HG02938 (cell line): Measurements from ENCODE around the gene MUC20.
"Not testable (repeated sequence)": the region's sequence is repeated elsewhere in the genome, so short reads cannot be mapped to it uniquely, and the experiment has no call there.

ENCODE experiments used
- ATAC-seq: cut with Tn5 transposase; IDR thresholded peaks from one replicate; pipeline ENCODE4 v1.9.1; 2021; ENCODE audit warnings: mild to moderate bottlenecking, moderate library complexity; ENCODE audit not compliant: unreplicated experiment

Gene MUC20

DNA sequence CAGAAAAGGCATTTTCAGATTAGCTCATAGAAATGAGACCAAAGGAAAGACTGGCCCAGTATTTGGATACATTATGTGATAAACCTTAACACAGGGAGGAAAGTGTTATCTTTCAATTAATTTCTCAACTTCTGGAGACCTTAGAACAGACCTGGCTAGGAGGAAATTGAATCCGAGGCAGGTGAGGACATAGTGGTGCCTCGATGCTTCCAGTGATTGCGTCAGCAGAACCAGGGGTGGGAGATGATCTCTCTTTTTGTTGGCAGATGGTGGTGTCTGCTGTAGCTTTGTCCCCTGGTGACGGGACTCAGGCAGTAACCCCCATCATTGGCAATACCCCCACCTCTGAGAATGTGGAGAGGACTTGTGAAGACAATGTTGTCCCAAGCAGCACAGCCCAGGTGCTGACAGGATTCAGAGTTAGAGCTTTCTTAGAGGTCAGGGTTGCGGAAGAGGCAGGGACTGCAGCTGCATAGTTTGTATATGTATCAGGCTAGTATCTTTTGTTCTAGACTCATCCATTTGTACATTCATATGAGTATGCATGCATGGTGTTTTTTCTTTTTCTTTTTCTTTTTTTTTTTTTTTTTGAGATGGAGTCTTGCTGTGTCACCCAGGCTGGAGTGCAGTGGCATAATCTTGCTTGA is 27.9 kb upstream of the MUC20 start:
- no peak for ATAC-seq

DNA sequence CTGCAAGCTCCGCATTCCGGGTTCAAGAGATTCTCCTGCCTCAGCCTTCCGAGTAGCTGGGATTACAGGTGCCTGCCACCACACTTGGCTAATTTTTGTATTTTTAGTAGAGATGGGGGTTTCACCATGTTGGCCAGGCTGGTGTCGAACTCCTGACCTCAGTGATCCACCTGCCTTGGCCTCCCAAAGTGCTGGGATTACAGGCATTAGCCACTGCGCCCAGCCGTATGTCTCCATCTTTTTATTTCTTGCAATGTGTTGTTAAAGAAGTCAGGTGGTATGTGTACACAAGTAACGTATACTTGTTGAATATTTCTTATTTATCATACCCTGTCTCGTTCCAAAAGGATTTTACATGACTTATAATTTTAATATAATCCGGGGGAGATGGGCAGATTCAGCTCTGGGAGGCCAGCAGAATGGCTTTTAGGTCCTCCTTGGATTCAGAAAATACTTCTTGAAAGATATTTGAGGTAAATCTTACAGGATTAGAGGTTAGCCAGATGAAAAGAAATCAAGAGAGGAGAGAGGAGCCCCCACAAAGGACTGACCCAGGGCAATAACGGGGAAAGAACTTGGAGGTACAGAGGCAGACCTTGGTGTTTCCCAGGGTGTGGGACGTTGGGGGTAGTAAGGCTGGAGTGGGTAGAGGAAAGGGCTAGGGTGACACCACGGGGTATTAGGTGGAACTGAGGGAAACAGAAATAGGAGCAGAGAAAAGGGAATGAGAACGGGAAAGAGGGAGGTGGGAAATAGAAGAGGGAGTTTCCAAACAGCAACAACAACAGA is 27.2 kb upstream of the MUC20 start:
- no peak for ATAC-seq

DNA sequence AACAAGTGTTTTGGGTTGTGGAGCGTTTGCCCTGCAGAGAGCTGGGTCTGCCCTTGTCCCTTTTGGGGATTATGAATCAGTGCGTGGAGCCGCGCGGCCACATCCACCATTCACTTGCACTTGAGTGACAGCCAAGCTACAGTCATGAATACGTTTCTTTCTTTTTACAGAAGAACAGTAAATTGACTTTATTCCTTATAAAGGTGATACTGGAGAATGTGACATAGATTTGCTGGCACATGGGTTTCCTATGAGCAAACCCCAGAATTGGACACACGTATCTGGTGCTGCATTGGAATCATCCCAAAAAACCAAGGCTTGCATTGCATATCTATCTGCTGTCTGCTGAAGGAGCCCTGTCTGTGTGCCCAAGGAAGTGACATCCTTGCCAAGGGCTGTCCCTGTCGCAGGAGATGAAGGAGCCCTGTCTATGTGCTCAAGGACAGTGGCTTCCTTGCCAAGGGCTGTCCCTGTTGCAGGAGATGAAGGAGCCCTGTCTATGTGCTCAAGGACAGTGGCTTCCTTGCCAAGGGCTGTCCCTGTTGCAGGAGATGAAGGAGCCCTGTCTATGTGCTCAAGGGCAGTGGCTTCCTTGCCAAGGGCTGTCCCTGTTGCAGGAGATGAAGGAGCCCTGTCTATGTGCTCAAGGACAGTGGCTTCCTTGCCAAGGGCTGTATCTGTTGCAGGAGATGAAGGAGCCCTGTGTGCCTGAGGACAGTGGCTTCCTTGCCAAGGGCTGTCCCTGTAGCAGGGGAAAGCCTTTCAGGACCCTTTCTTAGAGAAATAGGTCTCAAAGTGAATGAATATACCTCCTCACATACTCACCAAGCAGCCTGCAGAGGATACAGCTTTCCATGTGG is 26.3 kb upstream of the MUC20 start:
- not testable (repeated sequence) for ATAC-seq

DNA sequence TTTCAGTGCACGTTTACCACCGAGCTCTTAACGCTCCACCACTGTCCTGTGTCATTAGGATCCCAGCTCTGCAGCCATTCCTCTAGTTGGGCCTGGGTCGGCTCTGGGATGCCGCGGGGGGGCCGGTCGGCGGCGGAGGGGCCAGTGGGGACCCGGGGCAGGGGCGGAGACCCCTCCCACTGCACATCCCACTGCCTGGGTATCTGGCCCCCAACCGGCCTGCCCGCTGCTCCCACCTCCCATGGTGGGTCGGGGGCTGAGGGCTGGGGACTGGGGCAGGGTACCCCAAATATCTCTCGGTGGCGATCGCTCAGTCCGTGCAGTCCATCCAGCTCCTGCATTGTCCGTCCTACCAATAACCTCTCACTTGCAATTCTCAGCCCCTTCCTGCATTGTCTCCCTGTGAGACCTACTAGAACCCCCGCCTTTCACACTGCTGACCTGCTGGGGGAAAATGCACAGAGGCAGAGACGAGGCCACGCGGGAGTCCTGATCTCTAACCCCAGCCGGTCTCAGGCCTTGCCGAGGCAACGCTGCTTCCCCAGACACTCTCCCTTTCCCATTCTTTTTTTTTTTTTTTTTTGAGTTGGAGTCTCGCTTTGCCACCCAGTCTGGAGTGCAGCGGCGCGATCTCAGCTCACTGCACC is 24.0 kb upstream of the MUC20 start:
- ATAC-seq = no peak

DNA sequence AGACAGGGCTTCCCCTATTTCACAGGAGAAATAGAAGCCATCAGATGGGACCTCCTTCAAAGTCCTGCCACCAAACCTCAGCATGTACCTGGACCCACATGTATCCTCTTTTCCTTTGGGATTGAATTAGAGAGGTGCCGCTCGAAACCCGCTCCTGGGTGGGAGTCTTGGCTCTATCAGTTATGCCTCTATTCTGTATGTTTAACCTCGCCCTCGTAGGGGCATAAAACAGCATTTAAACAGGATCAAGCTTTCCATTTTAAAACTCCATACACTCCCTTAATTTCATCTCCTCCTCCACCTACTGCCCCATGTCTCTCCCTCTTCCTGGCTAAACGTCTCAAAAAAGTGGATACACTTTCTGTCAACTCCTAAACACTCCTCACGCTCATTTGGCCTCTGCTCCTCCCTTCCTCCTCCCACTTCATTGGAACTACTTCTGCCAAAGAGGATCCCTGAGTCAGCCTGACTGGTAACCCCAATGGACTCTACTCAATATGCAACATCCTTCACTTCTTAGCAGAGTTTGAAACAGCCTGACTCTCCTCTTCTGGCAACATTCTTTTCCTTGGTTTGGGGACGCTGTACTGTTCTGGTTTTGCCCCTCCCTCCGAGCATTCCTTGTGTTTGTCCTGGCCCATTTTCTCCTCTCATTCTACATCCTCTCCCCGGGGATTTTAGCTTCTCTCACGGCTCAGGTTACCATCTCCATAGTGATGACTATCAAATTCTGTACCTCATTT is 23.0 kb upstream of the MUC20 start:
- ATAC-seq = no peak

DNA sequence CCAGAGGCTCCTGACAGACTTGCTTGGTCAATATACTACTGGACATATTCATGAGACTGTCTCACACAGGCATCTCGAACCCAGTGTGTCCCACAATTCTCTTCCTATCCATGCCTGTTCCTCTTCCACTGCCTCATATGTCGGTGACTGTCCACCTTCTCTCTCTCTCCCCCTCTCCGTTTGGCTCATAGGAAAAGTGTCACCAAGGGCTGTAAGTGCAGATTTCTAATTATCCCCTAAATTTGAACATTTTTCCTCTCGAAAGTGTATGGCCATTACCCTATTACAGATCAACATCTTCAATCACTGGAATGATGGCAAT is 22.5 kb upstream of the MUC20 start:
- no peak for ATAC-seq

DNA sequence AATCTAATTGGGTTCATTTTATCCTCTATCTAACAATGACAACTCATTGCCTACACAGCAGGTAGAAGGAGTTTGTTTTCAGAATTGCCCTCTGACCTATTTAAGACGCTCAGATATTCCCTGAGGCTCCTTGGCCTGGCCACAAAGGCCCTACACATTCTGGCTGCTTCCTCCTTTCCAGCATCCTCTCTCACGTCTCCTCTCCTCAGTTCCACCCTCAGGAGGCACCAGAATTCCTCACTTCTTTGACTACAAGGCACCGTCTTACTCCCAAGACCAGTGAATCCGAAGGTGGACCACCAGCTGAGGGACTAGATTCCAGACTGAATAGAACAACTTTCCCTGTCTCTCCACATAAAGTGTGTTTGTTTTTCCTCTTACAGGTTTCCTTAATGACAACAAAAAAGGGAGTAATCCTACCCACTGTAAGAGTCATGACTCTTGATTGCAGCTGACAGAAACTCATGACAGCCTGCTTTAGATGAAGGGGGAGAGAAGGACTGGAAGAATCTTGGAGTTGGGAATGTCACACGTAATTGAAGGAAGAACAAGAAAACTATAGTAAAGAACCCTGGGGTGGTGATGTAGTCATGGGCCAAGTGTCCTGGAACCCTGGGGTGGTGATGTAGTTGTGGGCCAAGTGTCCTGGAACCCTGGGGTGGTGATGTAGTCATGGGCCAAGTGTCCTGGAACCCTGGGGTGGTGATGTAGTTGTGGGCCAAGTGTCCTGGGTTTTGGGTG is 22.0 kb upstream of the MUC20 start:
- no peak for ATAC-seq

DNA sequence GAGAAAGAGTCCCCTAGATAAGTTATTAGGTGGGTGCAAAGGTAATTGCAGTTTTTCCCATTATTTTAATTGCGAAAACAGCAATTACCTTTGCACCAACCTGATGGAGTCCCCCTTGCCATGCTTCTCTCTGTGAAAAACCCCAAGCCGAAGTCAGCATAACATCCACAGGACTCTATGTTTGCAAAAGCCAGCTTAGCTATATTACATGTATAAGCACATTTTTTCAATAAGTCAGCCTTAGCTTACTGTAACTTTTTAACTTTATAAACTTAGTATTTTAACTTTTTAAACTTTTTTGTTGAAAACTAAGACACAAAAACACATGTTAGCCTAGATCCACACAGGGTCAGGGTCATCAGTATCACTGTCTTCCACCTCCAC is 21.4 kb upstream of the MUC20 start:
- ATAC-seq = no peak

DNA sequence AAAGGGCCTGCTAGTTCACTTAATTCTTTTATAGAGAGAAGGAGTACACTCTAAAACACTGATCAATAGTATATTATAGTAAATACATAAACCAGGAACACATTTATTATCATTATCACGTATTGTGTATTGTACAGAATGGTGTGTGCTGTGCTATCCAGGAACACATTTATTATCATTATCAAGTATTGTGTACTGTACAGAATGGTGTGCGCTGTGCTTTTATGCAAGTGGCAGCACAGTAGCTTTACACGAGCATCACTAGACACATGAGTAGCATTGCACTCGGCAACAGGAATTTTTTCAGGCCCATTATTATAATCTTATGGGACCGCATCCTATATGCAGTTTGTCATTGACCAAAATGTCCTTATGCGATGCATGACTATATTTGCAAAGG is 20.9 kb upstream of the MUC20 start:
- ATAC-seq = no peak

DNA sequence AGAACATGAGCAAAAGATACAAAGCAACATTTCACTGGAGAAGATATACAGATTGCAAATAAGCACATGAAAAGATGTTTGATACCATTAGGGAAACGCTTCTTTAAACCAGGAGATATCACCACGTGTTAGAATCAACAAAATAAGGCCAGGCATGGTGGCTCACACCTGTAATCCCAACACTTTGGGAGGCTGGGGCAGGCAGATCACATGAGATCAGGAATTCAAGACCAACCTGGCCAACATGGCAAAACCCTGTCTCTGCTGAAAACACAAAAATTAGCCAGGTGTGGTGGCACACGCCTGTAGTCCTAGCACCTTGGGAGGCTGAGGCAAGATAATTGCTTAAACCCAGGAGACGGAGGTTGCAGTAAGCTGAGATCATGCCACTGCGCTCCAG is 20.5 kb upstream of the MUC20 start:
- no peak for ATAC-seq

DNA sequence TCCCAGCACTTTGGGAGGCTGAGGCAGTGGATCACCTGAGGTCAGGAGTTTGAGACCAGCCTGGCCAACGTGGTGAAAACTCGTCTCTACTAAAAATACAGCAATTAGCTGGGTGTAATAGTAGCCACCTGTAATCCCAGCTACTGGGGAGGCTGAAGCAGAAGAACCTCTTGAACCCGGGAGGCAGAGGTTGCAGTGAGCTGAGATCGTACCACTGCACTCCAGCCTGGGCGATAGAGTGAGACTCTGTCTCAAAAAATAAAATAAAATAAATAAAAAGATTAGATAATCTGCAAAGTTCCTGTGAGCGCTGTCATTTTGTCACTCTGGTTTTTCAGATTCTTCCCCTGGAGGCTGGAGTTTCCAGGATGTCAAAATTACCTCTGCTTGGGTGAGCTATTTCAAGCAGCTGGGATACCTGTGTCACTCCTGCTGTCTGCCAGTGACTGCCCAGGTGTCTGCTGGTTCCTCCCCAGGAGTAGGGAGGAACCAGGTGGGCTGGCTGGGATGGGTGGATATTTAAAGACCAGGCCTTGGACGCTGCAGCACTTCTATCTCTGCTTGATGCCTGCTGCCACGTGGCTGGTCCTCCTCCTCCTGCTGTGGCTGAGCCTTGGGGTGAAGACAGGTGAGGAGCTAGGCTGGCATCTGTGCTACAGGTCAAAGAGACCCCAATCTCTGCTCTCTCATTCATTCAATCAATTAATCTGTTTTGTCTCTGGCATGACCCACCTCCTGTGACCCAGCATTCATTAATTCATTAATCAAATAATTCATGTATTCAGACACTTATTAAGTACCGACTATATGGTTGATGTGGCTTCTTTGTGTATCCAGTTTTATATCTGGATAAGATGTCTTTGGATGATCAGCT is 19.5 kb upstream of the MUC20 start:
- no peak for ATAC-seq

DNA sequence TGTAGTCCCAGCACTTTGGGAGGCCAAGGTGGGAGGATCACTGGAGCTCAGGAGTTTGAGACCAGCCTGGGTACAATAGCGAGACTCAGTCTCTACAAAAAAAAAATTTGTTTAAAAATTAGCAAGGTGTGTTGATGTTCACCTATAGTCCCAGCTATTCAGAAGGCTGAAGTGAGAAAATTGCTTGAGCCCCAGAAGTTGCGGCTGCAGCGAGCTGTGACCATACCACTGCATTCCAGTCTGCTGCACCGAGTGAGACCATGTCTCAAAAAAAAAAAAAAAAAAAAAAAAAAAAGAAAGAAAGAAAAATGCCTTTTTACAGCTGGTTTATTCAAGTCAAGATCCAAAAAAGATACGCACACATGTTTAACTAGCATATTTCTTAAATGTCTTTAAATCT is 17.0 kb upstream of the MUC20 start:
- ATAC-seq = no peak

DNA sequence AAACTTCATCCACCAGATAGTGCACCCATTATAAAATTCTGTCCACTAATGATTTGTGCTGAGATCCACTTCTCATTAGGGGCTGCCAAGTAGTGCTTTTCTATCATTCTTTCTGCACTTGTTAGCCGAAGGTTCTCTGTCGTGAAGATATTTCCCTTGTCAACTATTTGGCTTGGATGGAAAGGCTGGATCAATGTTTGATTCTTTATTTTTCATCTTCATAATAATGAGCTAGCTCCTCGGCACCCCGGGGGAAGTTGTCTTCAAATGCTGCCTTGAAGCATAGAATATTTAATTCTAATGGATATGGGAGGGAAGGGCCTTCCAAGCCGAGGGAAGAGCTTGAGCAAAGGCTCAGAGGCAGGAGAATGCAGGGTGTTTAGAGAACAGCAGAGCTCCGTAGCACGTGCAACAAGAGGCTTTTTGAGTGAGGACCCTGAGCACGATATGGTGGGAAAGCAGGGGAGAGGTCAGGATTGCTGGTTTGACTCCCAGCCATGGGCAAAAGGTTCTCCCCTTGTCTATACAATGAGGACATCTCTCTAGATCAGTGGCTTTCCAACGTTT is 16.3 kb upstream of the MUC20 start:
- no peak for ATAC-seq

DNA sequence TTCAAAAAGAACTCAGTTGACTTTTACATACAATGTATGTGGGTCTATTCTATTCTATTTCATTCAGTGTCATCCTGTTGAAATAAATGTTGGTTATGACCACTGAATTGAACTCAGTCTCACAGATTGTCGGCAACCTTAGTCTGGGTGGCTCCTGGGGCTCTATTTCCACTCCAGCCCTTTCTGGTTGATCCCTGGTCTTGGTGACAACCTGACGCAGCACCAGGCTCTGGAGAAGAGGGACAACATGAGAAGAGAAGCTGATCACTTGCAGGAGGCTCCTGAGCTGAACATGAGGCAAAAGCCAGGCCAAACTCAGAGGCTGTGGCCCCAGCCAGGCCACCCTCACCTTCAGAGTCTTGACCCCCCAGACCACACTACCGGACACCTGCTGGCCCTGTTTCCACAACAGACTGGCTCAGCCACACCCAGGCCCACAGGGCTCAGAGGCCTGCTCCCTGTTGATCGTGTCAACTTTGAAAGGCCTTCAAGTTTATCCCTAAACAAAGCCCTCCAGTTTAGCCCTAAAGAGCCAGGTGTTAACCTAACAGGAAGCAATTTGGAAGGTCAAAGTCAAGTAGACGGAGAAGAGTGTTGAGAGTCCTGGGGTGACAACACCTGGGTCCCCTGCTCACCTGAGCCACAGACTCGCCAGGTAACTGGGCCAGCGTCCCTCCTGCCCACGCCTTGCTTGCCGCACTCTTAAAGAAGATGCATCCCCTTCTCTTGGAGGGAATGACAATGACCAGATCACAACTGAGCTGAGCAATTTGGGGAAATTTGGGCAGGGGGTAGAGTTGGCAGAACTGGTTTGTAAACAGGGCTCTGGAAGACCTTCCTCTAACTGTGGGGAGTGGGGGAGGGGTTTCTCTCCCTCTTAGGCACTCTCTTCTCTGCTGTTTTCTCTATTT is 15.4 kb upstream of the MUC20 start:
- no peak for ATAC-seq

DNA sequence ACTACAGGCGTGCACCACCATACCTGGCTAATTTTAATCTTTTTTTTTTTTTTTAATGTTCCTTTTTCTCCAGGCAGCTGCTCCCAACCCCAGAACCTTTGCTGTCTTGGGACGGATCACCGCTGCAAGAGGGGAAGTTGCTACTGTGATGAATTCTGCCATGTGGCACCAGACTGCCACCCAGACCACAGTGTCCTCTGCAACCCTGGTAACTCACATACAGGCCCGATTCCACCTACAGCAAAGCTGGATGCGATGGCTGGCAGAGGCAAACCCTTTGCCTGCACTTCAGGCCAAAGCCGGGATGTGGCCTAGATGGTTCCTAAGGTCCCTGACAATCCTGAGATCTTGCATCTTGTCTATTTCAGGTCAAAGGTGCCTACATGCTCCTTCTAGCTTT is 12.7 kb upstream of the MUC20 start:
- ATAC-seq = no peak

DNA sequence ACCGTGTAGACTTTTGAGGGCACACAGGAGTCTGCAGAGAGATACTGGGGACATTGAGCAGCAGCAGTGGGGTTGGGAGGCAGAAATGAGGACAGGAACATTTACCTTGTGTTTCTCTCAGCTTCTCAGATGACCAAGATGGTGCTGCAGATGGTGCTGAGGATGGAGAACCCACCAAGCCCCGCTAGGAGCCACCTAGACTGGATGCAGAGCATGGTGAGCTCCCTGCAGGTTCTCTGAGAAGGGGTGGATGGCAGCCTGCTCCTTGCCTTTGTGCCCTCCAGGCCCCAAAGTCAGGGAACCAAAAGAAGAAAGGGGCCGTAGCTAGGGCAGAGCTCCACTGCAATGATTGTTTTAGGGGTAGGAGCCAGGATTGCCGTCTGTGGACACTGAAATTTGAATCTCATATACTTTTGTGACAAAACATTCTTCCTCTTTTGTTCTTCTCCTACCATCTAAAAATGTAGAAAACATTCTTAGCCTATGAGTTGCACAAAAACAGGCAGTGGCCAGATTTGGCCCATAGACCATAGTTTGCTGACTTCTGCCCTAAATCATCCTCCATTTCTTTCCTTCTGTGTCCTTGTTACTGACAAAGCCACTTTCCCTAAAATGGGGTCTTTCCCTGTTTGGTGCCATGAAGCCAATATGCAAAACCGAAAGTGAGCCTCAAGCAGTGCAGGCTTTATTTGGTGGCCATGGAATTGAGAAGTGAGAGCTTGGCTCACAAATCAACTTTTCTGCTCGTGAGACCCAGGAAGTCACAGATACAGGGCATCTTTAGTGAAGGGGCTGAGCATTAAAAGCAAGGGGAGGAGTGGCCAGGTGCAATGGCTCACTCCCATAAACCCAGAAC is 11.9 kb upstream of the MUC20 start:
- ATAC-seq = no peak

DNA sequence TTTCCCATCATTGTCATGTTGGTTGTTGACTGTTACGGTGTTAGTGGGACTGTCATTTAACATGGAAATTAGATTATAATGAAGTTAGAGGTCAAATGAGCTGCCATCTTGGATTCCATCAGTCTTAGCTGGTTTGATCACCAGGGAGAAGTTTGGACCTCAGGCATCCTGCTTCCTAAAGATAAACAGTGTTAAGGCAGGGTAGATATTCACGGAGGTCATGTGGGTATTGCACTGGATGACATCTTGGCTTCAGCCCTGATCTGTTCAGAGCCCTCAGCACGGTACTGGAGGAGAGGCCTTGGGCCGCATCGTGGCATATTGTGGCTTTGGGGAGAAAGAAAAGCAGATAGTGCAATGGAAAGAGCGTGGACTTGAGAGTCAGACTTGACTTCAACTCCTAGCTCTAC is 11.1 kb upstream of the MUC20 start:
- no peak for ATAC-seq
